ENCODE results near the gene GJC2. TPM values are rescaled to one million over a fixed set of nuclear protein-coding genes. Genes with fewer than 3 reads are reported as not detected.

The GJC2 gene
- total RNA-seq, 1 experiment from 2014 or later = 4.8 TPM

GRCh38 chr1:228139931-228140723, 9.6 kb upstream of the GJC2 start, which contains the start of gene GUK1:
Gene GUK1, plus strand, starts transcription at chr1:228140279. Its CDS starts 24 bp downstream, at chr1:228140303.
- Histone ChIP-seq H3K9me3 (no peaks in the 10 kb centered on the region), H3K4me3 (peak within 1 kb of the TSS; percentile 74), H3K27me3 (peaks cover 15% of the 10 kb centered on the region; the same call in 1 of the 2 replicates), H3K36me3 (peaks cover 32% of the 10 kb centered on the region)
- DNase-seq = peak; percentile 100

GRCh38 chr1:228140724-228141225, 9.0 kb upstream of the GJC2 start:
- 0 out of 2 replicates have a peak, but pooled peaks cover 10% of the 10 kb centered on the region for H3K27me3 ChIP-seq
- DNase-seq = no peak
- H3K9me3 ChIP-seq = no peaks in the 10 kb centered on the region

GRCh38 chr1:228141226-228142044, 8.3 kb upstream of the GJC2 start:
- Histone ChIP-seq H3K4me3 (peak overlapping the region; percentile 74), H3K9me3 (no peaks in the 10 kb centered on the region), H3K27me3 (0 out of 2 replicates have a peak, but pooled peaks cover 4% of the 10 kb centered on the region), H3K36me3 (peaks cover 44% of the 10 kb centered on the region)
- DNase-seq = peak; percentile 88

More at GRCh38 chr1:228140724-228141225, 9.0 kb upstream of the GJC2 start:
- Histone ChIP-seq H3K4me3 (peak overlapping the region; percentile 74), H3K36me3 (peaks cover 37% of the 10 kb centered on the region)

GRCh38 chr1:228142155-228142691, 7.5 kb upstream of the GJC2 start:
- Histone ChIP-seq H3K36me3 (peaks cover 52% of the 10 kb centered on the region), H3K27me3 (no peaks in the 10 kb centered on the region), H3K4me3 (peak overlapping the region; percentile 74), H3K9me3 (no peaks in the 10 kb centered on the region)
- DNase-seq = peak; percentile 56

GRCh38 chr1:228142701-228143136, 7.0 kb upstream of the GJC2 start:
- peak; percentile 65 for DNase-seq
- peaks cover 56% of the 10 kb centered on the region for H3K36me3 ChIP-seq
- H3K9me3 ChIP-seq = no peaks in the 10 kb centered on the region
- H3K27me3 ChIP-seq = no peaks in the 10 kb centered on the region
- peak overlapping the region; percentile 74 for H3K4me3 ChIP-seq

- Histone ChIP-seq H3K36me3 (peaks cover 64% of the 10 kb centered on the region), H3K27me3 (no peaks in the 10 kb centered on the region), H3K4me3 (no peak overlapping the region), H3K9me3 (no peaks in the 10 kb centered on the region)
- no peak for DNase-seq
These were observed 6.1 kb upstream of the GJC2 start for GRCh38 chr1:228143480-228144192.

- Histone ChIP-seq H3K4me3 (no peak overlapping the region), H3K27me3 (no peaks in the 10 kb centered on the region), H3K36me3 (peaks cover 72% of the 10 kb centered on the region), H3K9me3 (no peaks in the 10 kb centered on the region)
- no peak for DNase-seq
These were observed 5.3 kb upstream of the GJC2 start for GRCh38 chr1:228144193-228144992.

- no peaks in the 10 kb centered on the region for H3K9me3 ChIP-seq
- H3K27me3 ChIP-seq = no peaks in the 10 kb centered on the region
- no peak for DNase-seq
- no peak overlapping the region for H3K4me3 ChIP-seq
- H3K36me3 ChIP-seq = peaks cover 78% of the 10 kb centered on the region
These were observed 4.8 kb upstream of the GJC2 start for GRCh38 chr1:228144993-228145343.

- peaks cover 79% of the 10 kb centered on the region for H3K36me3 ChIP-seq
- H3K27me3 ChIP-seq = no peaks in the 10 kb centered on the region
- no peak for DNase-seq
These were observed 4.0 kb upstream of the GJC2 start for GRCh38 chr1:228145463-228146416.

GRCh38 chr1:228146417-228147150, 3.1 kb upstream of the GJC2 start:
- Histone ChIP-seq H3K4me3 (no peak overlapping the region), H3K27me3 (no peaks in the 10 kb centered on the region), H3K9me3 (no peaks in the 10 kb centered on the region), H3K36me3 (peaks cover 79% of the 10 kb centered on the region)
- DNase-seq = no peak

More at GRCh38 chr1:228145463-228146416, 4.0 kb upstream of the GJC2 start:
- Histone ChIP-seq H3K4me3 (no peak overlapping the region), H3K9me3 (no peaks in the 10 kb centered on the region)

- Histone ChIP-seq H3K36me3 (peaks cover 73% of the 10 kb centered on the region), H3K27me3 (no peaks in the 10 kb centered on the region), H3K9me3 (no peaks in the 10 kb centered on the region), H3K4me3 (no peak overlapping the region)
- no peak for DNase-seq
These were observed 2.5 kb upstream of the GJC2 start for GRCh38 chr1:228147151-228147693.

GRCh38 chr1:228147768-228148167, 2.0 kb upstream of the GJC2 start:
- peaks cover 67% of the 10 kb centered on the region for H3K36me3 ChIP-seq
- no peaks in the 10 kb centered on the region for H3K27me3 ChIP-seq
- H3K9me3 ChIP-seq = no peaks in the 10 kb centered on the region
- DNase-seq = no peak
- no peak overlapping the region for H3K4me3 ChIP-seq

- H3K9me3 ChIP-seq = no peaks in the 10 kb centered on the region
- H3K36me3 ChIP-seq = peaks cover 62% of the 10 kb centered on the region
- no peak for DNase-seq
- no peak overlapping the region for H3K4me3 ChIP-seq
- no peaks in the 10 kb centered on the region for H3K27me3 ChIP-seq
These were observed 1.4 kb upstream of the GJC2 start for GRCh38 chr1:228148196-228148861.
